ENCODE results near the gene NKIRAS2.

The NKIRAS2 gene

DNA sequence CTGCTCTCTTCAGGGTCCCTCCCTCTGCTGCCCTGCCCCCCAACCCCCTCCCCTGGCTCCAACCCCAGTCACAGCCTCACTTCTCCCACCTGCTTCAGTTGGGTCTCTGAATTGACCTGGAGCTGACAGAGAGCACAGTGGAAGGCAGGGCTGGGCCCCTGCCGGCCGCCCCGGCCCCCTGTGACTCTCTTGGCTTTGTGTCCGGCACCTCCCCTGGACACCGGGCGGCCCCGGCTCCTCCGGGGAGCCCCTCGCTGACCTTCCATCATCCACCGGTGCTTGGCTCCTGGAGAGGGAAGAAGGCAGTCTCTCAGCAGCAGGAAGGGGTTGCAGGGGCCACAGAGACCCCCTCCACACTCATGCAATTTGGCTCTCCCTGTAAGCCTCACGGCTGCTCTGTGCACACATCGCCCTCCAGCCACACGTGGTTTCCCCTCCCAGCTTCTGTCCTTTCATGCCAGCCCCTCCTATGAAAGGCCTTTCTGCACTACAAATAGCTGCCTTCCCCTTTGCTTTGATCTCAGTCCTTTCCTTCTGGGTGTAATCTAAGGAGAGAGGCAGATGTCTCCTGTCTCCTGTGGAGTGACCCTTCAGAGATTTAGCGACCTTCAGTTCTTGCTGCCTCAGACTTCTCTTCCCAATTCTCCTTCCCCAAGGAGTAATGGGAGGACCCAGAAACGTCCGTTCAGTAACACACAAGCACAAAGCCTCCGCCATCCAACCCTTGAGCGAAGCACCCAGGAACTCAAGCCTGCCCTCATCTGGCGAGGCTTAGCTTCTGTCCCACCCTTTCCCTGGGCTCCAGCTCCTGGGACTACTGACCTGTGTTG, 8.3 kb downstream of the NKIRAS2 start:
- peak; percentile 71 for DNase-seq

DNA sequence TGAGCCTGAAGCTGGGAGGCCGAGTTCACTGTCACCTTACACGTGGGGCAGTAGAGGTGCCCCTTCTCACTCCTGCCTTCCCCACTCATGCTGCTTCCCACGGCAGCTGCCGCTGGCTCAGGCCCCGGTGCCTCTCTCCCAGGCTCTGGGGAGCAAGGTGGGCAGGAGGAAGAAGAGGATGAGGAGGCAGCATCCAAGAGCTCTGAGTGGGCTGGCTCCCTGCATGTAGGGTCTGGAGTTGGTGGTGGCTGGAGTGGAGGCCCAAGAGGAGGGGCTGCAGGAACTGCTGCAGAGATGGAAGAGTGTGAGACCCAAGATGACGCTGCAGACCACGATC, 8.9 kb downstream of the NKIRAS2 start:
- DNase-seq, result no peak

DNA sequence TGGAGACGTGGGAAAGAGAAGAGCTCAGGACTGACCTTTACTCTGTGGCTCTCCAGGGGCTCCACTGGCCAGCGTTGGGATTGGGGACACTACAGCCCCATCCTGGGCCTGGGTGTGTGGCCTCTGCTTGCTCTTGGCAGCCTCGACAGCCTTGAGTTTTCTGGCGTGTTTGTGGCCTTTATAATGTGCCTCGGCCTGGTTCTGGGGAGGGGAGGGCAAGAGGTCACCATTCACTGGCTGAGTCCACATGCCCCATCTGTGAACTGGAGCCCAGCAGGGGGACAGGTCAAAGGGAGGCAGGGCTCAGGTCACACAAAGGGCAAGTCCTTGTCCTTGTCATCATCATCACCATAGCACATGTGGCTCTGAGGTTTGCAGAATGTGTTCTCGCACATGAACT, 11.7 kb downstream of the NKIRAS2 start:
- no peak for DNase-seq

DNA sequence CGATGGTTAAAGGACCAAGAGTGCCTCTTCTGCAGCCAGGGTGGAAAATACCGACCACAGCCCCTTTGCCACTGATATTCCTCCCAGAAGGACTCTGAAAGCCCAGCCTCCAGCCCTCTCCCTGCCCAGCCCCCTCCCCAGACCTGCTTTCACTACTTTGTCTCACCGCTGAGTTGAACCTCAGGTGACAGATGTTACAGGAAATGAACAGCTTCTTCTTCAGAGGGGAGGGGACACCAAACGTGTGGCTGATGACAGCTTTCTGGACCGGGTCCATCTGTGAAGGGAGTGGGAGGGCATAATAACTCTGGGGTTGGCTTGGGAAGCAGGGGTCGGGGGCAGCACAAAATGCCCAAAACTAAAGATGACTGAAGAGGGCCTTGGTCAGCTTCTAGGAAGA, 14.2 kb downstream of the NKIRAS2 start:
- DNase-seq, result peak; percentile 85

DNA sequence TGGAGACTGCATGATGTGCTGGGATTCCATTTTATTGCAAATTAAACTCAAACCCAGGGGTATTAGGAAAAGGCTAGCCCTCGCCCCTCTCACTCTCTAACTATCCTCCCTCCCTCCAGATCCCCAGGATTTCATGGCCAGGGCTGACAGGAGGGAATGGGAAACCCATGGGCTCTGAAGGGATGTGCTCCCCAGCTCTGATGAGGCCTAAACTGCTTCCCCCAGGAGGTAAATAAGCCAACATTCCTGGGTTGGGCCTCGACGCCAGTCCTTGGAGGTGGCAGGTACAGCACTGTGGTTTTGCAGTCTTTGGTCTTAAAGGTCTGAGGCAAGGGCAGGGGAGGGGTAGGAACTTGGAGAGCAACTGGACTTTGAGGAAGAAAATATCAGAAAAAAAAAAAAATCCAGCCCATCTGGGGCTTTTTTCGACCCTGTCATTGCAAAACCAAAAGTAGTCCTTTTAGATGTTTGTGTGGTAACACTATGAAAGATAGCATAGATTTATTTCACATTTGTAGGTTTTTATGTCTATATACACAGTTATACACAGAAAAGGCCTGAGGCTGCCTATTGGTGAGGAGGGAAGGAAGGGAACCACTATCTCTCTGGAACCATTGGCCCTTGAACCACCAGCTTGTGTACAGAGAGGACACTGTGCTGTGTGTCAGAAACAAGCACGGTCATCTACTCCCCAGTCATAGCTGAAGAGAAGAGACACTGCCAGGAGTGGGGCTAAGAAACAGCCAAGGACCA, 18.5 kb downstream of the NKIRAS2 start:
- DNase-seq, result no peak

DNA sequence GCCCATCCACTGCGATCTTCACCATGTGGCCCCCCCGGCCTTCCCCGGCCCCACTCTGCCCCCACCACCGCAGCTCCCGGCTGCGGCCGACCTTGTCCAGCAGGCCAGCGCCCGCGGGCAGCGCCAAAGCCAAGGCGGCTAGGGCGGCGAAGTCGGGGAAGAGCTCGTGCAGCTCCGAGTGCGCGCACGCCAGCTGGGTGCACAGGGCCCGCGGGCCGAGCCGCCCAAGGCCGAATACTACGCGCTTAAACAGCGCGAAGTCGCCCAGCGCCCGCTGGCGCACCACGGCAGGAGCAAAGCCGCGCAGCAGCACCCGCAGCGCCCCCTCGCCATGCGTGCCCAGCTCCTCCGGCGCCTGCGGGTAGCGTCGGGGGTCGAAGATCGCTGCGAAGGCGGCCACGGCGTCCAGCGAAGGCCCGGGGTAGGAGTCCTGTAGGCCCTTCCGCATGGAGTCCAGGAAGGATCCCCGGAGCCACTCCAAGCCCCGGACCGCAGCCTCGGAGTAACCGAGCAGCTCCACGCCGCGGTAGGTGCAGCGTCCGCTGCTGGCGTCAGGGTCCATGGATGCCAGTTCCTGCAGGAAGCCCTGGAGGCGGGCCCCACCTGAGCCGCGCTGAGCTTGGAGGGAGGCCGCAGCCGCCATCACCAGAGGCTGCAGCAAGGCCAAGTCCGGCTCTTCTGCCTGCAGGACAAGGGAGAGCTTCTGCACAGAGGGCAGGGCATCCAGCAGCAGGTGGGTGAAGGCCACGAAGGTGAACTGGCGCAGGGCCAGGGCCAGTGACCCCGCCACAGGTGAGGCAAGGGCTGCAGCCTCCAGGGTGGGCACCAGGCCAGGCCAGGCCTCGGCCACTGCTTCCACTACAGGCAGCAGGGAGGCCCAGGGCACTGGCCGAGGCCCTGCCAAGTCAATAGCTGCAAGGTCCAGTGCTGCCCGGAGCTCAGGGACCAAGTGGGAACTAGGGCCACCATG, 20.2 kb downstream of the NKIRAS2 start:
- DNase-seq, result no peak

DNA sequence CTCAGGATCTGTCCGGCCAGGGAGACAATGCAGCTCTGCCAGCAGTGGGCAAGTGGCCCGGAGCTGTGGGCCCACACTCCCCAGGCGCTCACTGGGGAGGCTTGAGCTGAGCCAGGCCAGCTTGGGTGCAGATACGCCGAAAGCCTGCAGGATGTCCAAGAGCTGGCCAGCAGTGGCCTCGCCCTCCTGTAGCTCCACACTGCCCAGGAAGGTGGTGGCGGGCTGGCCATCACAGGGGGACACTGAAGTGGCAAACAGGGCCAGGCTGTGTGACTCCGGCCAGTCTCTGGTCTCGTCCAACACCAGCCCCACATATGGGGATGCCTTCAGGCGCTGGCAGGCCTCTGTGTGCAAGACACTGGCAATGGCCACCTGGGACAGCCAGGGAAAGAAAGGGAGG, 20.9 kb downstream of the NKIRAS2 start:
- no peak for DNase-seq

DNA sequence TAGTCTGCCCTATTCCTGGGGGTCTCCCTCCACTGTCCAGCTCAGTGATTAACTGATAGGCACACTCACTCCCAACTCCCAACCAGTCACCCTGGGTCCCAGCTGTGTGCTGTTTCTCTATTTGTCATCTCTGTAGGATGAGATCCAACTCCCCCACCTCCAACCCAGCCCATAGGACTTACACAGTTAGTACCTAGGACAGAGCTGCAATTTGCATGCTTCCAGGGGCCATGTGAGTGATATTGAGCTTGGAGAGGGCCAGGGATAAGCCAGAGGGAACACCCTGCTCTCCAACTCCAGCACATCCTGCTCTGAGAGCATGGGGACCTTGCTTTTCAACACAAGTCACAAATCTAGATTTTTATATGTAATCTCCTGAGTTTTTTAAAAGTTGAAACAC, 21.7 kb downstream of the NKIRAS2 start:
- no peak for DNase-seq

DNA sequence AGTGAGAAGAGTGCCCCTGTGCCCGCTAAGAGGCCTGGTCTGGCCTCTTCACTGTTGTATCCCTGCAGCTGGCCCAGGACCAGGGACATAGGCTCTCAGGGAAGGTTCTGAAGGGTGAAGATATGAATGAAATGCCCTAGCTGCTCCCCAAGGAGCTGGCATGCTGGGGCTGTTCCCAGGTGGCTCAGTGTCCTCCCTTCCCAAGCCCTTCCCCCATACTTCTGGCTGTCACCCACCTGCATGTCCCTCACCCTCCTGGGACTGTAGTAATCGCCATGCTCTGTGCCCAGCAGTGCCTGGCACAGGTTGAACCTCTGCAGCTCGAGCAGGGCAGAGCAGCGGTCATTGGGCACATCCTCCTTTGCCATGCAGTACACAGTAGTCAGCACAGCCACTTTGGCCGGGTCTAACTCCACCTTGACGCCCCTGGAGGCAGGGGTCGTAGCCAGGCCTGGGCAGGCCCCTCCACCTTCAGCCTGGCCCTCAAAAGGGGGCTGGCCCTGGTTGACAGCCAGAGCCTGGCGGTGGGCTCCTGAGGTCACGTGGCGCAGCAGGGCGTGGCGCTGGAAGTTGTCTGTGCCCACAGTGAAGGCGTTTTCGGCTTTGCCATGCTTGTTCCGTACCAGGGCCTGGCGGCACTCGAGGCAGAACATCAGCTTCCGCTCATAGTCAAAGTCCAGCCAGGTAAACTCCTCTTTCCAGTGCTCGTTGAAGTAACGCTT, 22.9 kb downstream of the NKIRAS2 start:
- no peak for DNase-seq

DNA sequence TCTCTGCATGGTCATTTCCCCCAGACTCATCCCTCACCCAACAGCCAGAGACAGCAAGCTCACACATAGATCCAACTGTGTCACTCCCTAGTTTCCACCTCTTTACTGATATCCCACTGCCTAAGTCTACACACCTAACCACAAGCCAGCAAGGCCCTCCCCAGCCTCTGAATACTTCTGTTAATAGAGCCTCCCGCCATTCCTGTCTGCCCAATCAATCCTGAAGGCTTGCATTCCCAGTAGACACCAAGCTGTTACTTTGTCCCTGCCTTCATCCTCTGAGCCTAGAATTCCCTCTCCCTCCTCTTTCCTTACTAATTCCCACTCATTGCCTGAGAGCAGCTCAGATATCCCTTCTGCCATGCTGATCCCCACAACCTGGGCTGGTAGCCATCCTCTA, 25.8 kb downstream of the NKIRAS2 start:
- DNase-seq, result no peak

DNA sequence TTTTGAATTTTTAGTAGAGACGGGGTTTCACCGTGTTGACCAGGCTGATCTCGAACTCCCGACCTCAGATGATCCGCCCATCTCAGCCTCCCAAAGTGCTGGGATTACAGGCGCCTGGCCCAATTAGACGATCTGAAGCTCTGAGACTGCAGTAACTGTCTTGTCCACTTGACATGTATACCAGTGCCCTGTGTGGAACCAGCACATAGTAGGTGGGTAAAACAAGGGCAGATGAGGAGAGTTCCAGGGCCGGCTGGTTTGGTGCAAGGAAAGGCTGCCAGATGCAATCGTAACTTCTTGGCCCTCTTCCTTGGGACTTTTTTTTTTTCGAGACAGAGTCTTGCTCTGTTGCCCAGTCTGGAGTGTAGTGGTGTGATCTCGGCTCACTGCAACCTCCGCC, 27.5 kb downstream of the NKIRAS2 start:
- DNase-seq, result no peak

DNA sequence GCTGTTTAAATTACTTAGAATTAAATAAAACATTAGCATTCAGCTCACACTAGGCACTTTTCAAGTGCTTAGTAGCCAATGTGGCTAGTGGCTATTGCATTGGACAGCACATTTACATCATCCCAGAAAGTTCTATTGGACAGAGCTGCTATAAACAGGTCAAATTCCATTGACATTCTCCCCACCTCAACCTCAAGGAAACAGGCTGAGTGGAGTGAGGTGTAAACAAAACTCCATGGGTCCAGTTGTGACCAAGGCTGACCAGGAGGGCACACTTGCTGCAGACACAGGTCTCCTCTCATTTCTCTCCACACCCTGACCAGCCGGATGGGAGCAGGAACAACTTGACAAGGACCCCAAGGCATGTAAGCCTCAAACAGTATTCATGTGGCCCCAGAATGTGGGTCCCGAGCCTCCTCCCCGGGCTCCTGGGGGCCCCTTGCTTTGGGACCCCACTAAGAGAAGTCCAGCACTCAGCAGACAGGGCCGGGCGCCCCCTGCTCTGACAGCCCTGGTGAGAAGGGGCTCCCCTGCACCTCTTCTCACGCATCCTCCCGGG, 30.0 kb downstream of the NKIRAS2 start:
- peak; percentile 60 for DNase-seq

DNA sequence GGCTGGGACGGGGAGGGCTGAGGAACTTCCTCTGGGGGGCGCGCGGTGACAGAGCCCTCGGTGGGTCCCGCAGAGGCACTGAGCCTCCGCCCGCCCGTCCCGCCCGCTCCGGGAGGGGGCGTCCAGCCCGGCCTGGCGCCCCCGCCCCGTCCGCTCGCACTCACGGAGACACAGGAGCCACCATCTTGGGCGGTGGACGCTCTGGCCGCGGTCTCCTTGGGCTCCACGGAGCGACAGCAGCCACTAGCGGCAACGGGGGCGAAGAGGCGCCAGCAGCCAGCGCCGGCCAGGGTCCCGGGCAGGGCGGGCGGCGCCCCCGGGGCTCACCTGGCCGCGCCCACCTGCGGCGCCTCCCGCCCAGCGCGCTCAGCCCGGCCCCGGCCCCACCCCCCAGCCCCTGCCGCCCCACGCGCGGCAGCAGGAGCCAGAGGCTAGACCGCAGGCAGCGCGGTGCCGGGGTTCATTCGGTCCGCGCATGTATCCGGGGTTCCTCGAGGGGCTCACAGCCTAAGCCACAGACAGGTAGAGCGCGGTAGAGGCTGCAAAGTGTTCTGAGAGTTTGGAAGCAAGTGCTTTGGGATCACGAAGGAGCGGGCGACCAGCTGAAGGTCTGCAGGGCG, 30.6 kb downstream of the NKIRAS2 start, which contains the start of gene C17orf113:
Gene C17orf113, minus strand, starts transcription at position 209 of the 620 bp plus-strand sequence. CDS start 7,225 bp downstream, outside the sequence.
- peak; percentile 83 for DNase-seq

DNA sequence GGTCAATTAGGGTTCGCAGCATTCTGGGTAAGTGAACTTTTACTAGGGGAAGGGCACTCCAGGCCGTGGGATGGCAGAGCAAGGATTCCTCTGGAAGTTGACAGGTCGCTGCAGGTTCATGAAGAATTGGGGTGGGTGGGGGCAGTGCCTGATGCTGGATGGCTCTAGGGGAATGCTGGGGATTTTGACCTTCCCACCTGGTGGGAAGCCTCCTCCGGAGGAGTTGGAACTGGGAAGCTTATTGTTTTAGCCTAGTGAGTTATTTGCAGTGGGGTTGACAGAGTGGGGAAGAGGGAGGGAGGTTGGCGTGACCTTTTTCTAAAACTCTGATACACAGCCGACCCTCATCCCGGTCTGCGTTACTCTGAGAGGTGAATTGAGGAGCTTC, 31.1 kb downstream of the NKIRAS2 start:
- no peak for DNase-seq

DNA sequence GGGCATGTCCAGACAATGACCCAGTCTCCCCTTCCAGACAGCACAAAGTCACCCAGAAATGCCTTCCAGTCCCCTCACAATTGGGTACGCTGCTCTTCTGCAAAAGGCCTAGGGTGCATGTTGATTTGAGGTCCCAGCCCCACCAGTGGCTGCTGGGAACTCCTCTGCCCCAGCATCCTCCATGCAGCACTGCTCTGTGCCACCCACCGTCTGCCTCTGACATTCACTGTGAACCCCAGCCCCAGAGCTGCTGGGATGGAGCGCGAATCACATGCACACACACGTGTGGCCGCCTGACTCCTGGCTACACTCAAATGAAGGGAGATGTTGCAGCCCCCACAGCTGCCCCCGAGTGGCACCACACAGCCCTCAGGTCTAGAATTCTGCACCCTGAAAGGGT, 31.8 kb downstream of the NKIRAS2 start:
- DNase-seq, result no peak

DNA sequence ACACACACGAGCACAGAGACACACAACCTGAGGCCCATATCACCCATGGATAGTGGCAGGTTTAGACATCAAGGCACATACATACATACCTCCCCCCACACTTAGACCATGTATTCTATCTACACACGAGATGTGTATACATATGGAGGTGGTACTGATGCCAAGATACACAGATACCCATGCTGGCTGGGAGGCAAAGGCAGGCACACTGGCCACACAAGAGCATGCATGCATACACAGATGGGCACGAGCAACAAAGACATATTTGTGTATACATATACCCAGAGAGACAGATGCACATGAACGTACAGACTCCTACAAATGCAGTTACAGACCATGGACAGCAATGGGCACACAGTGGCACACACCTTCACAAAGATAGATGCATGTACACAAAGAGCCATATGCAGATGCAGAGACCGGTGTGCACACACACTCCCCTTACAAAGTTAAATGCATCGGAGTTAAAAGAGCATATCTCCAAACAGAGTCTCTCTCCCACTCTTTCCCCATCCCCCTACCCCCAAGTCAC, 32.5 kb downstream of the NKIRAS2 start:
- DNase-seq, result no peak

DNA sequence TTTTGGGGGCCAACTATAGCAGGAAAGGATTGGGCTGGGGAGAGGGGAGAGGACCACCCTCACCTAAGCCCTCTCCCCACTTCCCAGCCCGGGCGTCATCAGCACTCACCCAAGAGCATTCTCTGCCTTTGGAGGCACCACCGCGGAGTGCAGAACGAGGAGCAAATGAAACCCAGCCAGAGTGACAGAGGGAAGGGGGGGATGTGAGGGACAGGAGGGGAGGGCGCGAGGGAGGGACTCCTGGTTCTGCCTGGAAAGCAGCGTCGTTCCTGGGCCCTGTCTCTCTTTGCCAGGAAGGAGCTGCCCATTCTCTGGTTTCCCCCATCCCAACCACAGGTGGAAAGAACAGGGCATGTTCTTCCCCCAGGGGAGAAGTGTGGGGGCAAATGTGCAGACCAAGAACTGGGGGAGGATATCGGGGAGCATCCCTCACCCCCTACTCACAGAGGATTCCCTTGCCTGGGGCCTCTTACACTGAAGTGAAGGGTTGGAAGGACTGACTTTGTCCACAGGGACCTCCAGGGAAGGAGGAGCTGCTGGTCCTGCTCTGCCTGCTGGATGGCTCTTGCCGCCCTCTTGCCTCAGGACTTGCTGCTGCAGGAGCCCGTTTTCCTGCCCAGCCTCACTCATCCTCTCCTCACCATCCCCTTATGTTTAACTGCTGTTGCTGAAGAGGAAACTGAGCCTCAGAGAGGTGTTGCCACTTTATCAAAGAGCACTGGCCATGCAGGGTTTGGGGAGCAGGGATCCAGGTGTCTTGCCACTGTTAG, 34.0 kb downstream of the NKIRAS2 start:
- no peak for DNase-seq

DNA sequence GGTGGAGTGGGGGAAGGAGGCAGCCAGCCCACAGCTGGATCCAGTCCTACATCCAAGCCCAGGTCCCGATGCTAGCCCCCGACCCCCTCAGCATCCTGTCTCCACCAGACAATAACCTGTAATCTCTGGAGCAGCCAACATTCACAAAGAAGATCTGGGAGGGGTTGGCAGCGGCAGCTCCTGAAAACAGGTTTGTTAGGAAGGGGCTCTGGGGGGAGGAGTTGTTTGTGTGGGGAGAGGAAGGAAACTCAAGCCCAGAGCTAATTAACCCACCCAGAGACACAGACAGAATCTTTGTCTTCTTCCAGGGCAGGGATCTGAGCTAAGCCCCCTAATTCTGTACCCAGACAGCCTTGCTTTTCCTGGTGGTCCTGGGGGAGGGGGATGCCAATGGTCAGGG, 35.1 kb downstream of the NKIRAS2 start:
- peak; percentile 79 for DNase-seq

DNA sequence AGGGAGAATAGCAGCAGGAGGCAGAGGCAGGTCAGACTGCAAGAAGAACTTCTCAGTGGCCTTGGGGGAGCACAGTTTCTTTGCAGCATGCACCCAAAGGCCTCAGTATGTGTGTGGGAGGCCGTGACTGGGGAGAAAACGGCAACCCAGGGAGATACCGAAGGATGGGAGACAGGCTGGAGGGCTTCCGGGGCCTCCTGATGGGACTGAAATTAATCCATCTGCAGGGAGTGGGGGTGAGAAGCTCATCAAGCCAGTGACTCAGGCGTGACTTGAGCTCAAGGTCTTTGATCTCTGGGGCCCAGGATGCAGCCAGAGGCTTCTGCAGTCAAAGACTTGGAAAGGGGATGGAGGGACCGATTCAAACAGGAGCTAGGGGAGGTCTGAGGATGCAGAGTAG, 35.6 kb downstream of the NKIRAS2 start:
- DNase-seq, result peak; percentile 67

DNA sequence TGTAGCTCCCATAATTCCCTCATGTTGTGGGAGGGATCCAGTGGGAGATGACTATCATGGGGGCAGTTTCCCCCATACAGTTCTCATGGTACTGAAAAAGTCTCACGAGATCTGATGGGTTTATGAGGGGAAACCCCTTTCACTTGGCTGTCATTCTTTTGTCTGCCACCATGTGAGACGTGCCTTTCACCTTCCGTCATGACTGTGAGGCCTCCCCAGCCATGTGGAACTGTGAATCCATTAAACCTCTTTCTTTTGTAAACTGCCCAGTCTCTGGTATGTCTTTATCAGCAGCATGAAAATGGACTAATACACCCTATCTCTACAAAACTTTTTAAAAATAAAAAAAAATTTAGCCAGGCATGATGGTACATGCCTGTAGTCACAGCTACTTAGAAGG, 36.7 kb downstream of the NKIRAS2 start:
- DNase-seq, result no peak

DNA sequence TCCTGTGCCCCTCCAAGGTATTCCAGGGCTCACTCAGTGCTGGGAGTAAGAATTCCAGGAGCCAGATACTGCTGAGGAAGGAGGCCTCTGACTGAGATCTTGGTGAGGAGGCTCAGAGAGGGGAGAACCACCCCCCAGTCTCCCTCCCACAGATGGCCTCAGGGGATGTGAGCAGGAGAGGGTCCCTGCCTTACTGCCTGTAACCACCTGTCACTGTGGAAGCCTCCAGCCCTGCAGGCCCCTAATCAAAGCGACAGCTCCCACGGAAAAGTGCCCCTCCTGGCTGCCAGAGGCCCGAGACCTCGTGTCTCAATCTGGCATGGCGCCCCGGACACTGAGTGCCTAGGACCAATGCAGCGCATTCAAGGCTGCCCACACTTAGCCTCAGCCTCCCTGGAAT, 38.2 kb downstream of the NKIRAS2 start:
- DNase-seq, result peak; percentile 63
